HepG2 (cell line): ENCODE results near the gene OSM.

ENCODE experiments used
- MIER2 ChIP-seq: IDR thresholded peaks from 2 replicates; pipeline ENCODE4 v1.6.1; 2016; ENCODE audit warnings: missing biosample characterization, missing genetic modification reagents
- POLR2A ChIP-seq, 2 experiments: IDR thresholded peaks; 2 replicates each; pipeline ENCODE4 v1.6.1; 2011; ENCODE audit warnings: low read depth in 2 of 2, low read length in 2 of 2, mild to moderate bottlenecking in 1 of 2, moderate library complexity in 1 of 2; ENCODE audit not compliant: insufficient read depth in 1 of 2
- ZNF407 ChIP-seq: sonication (generic); formaldehyde crosslinking; IDR thresholded peaks from one replicate; pipeline ENCODE4 v1.5.1; 2020; ENCODE audit warnings: mild to moderate bottlenecking, missing genetic modification reagents; ENCODE audit errors: not compliant biosample characterization

- TF ChIP-seq ZNF407 (CRISPR knock-in tag) (no peak), POLR2A (IDR thresholded peaks at IDR 0.05; ENCODE audit: insufficient read depth in 1 of 2, low read depth in 2 of 2, low read length in 2 of 2) (no peak), MIER2 (CRISPR knock-in tag) (no peak)
Observed at GRCh38 chr22:30265823-30266444, 717 bp downstream of the OSM start.
